ENCODE data around the gene GBX2. TPM values are rescaled to one million over a fixed set of nuclear protein-coding genes. Genes with fewer than 3 reads are reported as not detected.

GBX2 gene
- total RNA-seq, 4 donors from 2014 or later, result not detected

DNA sequence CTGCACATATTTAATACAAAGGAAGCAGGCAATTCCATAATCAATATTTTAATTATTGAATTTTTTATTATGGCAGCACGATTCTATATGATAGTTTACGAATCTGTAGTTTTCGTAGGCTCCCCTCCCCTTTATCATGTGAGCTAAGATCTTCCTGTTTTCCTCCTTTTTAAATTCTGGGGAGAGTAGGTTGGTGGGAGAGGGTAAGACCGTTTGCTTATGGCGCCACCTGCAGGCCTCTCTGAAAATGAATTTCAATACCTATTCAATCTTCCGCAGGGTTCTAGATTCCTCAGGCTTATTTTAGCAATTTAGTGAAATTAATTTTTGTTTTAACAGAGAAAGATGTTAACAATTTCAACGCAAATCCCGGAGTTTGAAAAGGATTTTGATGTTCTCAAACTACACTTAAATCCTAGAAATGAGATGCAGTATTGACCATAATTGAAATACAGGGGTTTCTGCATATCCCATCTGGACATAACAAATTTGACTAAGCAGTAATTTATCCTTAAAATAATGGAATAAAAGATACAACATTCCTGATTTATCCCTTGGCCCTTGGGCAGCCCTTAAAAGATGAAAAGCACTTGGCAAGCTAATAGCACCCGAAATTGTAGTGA lies 12.8 kb upstream of the GBX2 start:
- intact Hi-C loops (cut with DNase I), result loop anchor here (5.0 kb wide), 1 partner anchor 404 kb away; no protein-coding TSS in a partner anchor
- H3K9me3 ChIP-seq, result peaks cover 0 to 8% (median 0%) of the 10 kb centered on the region in 3 donors
- H3K36me3 ChIP-seq, result no peaks in the 10 kb centered on the region
- H3K27ac ChIP-seq, result no peak overlapping the region
- H3K4me3 ChIP-seq, result no peak overlapping the region
- H3K4me1 ChIP-seq, result peaks cover 14 to 25% (median 20%) of the 10 kb centered on the region in 3 donors
- DNase-seq, result no peak
- TF ChIP-seq POLR2A (IDR thresholded peaks at IDR 0.05), result no peak
- TF ChIP-seq, protein P1, sequence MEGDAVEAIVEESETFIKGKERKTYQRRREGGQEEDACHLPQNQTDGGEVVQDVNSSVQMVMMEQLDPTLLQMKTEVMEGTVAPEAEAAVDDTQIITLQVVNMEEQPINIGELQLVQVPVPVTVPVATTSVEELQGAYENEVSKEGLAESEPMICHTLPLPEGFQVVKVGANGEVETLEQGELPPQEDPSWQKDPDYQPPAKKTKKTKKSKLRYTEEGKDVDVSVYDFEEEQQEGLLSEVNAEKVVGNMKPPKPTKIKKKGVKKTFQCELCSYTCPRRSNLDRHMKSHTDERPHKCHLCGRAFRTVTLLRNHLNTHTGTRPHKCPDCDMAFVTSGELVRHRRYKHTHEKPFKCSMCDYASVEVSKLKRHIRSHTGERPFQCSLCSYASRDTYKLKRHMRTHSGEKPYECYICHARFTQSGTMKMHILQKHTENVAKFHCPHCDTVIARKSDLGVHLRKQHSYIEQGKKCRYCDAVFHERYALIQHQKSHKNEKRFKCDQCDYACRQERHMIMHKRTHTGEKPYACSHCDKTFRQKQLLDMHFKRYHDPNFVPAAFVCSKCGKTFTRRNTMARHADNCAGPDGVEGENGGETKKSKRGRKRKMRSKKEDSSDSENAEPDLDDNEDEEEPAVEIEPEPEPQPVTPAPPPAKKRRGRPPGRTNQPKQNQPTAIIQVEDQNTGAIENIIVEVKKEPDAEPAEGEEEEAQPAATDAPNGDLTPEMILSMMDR (IDR thresholded peaks at IDR 0.05), result peak in 5 of 6 experiments; percentile 44 to 74 (median 64)
- WGBS, 2 donors, result 18 to 22% methylated on average over 9 of the region's 9 CpGs
- H3K27me3 ChIP-seq, result peaks cover 12 to 90% (median 26%) of the 10 kb centered on the region in 4 donors

DNA sequence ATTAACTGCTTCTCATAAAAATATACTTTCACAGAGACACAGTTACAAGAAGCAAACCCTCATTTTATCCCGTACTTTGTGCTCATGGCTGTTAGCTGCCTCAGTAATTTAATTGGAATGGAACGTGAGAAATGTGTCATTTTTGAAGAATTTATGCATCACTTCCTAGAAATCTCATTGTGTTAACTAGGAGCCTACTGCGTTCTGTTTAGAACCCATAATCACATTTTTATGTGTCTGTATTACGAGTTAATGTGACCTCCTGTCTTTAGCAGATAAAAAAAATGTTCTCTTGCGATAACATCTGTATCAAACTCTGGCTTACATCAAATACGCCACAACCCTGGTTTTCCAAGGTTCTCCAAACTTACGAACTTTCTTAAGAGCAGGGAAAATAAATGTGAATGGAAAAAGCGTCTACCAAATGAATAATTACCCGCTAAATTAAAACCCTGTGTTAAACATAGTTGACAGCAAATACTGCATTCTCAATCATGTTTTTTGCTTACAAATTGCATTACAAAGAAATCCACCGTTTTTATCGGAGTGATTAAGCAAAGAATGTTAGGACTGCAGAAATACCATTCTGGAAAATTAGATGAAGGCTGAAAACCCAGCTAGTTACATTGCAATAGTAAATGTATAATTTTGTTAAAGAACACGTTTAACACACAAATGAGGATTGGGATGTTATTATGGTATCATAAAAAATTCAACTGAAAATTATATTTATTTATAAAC lies 12.1 kb upstream of the GBX2 start:
- Histone ChIP-seq H3K27ac (no peak overlapping the region), H3K36me3 (no peaks in the 10 kb centered on the region), H3K4me1 (peaks cover 14 to 31% (median 20%) of the 10 kb centered on the region in 3 donors), H3K4me3 (no peak overlapping the region), H3K9me3 (peaks cover 0 to 8% (median 0%) of the 10 kb centered on the region in 3 donors), H3K27me3 (peaks cover 12 to 97% (median 26%) of the 10 kb centered on the region in 4 donors)
- WGBS, 2 donors, result 22 to 24% methylated on average over 12 of the region's 12 CpGs
- no peak for DNase-seq
- intact Hi-C loops (cut with DNase I), result loop anchor here (5.0 kb wide), 1 partner anchor 403 kb away; no protein-coding TSS in a partner anchor
- TF ChIP-seq, protein P1 (IDR thresholded peaks at IDR 0.05), result no peak
- TF ChIP-seq POLR2A (IDR thresholded peaks at IDR 0.05), result no peak

DNA sequence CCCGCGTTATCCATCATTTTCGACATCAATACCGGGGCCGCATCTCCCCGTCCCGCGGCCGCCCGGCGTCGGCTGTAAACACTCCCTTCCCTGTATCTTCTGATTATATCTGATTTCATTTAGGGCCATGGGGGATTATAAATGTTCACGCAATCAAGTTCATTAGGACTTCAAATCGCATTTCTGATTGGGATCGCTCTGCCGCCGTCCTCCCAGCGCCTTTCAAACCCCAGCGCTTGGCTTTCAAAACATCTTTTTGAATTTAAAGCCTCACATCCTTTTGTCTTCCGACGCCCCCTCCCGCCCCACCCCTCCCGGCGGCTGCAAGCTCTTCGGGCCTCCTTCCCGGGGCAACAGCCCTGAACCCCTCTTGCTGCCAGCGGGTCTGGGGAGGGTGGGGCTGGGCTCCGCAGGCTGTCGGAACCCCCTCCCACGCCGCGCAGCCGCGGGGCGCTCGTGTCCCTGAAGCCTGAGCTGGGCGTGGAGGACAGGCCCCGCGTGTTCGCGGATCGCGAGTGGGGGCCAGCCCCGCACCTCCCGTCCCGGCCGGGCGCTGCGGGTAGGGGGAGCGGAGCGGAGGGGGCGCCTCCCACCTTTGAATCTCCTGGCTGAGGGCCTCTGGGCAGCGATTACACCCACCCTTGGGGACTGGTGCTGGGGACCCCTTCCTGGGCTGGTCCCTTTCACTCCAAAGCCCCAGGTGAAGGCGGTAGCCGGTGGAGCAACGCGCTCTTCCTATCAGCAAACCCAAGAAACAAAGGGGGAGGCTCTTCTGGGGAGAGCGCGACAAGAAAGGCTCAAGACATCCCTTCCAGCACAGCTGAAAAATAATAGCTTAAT lies 11.3 kb upstream of the GBX2 start:
- peaks cover 12 to 98% (median 27%) of the 10 kb centered on the region in 4 donors for H3K27me3 ChIP-seq
- intact Hi-C loops (cut with DNase I), result loop anchor here (5.0 kb wide), 1 partner anchor 402 kb away; no protein-coding TSS in a partner anchor

DNA sequence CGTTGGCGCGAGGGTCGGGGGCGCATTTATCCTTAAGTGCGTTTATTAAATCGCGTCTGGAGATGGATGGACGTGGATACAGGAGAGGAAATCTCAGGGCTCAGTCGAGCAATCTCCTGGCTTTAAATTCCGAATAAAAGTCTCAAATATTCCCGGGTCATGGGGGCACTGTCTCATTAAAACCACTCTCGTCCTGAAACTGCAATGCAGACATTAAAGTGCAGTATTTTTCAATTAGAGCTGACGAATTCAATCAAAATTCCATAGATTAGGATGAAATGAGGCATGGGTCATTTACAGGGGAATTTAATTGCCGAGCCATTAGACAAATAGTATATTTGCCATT lies 10.7 kb upstream of the GBX2 start:
- Histone ChIP-seq H3K36me3 (no peaks in the 10 kb centered on the region), H3K4me3 (peak overlapping the region in 2 of 4 donors; percentile 32 to 47), H3K27ac (no peak overlapping the region), H3K4me1 (peaks cover 14 to 31% (median 20%) of the 10 kb centered on the region in 3 donors), H3K9me3 (no peaks in the 10 kb centered on the region), H3K27me3 (peaks cover 12 to 98% (median 31%) of the 10 kb centered on the region in 4 donors)
- whole genome bisulfite sequencing, 2 donors, result 4 to 5% methylated on average over 6 to 8 of the region's 15 CpGs
- intact Hi-C loops (cut with DNase I), result no loop called here
- TF ChIP-seq POLR2A (IDR thresholded peaks at IDR 0.05), result no peak
- TF ChIP-seq, protein P1 (IDR thresholded peaks at IDR 0.05), result no peak
- no peak for DNase-seq

More for the DNA sequence above, 11.3 kb upstream of the GBX2 start:
- H3K4me1 ChIP-seq, result peaks cover 14 to 31% (median 20%) of the 10 kb centered on the region in 3 donors
- no peak overlapping the region for H3K27ac ChIP-seq
- WGBS, 2 donors, result 6 to 9% methylated on average over 24 to 29 of the region's 59 CpGs
- no peaks in the 10 kb centered on the region for H3K36me3 ChIP-seq
- DNase-seq, result no peak
- TF ChIP-seq POLR2A (IDR thresholded peaks at IDR 0.05), result no peak
- TF ChIP-seq, protein P1 (IDR thresholded peaks at IDR 0.05), result no peak
- peaks cover 0 to under 1% (median 0%) of the 10 kb centered on the region in 3 donors for H3K9me3 ChIP-seq
- peak overlapping the region in 1 of 4 donors; percentile 3 for H3K4me3 ChIP-seq

Data from esophagus squamous epithelium (tissue), 5 donors.